Keratinocyte (primary cell): ENCODE measurements around the gene TUBB4B.

Source experiments
- EZH2 ChIP-seq: IDR thresholded peaks from one replicate; pipeline ENCODE4 v1.6.1; 2012; ENCODE audit warnings: inconsistent platforms, mild to moderate bottlenecking, low read length, moderate library complexity
- TF ChIP-seq, protein P1 (sequence below), 3 experiments: IDR thresholded peaks in 1 of 3; conservative IDR thresholded peaks in 1 of 3; optimal IDR thresholded peaks in 1 of 3; 2 replicates in 2 of 3; 3 replicates in 1 of 3; pipeline versions ENCODE3 to v1.5.1; 2011; ENCODE audit warnings: low read length in 3 of 3, mild to moderate bottlenecking in 3 of 3, moderate library complexity in 2 of 3, control low read depth in 1 of 3, inconsistent platforms in 1 of 3; ENCODE audit not compliant: insufficient read depth in 2 of 3; ENCODE audit errors: extremely low read depth in 1 of 3

- TF ChIP-seq EZH2, result no peak
- TF ChIP-seq, protein P1, sequence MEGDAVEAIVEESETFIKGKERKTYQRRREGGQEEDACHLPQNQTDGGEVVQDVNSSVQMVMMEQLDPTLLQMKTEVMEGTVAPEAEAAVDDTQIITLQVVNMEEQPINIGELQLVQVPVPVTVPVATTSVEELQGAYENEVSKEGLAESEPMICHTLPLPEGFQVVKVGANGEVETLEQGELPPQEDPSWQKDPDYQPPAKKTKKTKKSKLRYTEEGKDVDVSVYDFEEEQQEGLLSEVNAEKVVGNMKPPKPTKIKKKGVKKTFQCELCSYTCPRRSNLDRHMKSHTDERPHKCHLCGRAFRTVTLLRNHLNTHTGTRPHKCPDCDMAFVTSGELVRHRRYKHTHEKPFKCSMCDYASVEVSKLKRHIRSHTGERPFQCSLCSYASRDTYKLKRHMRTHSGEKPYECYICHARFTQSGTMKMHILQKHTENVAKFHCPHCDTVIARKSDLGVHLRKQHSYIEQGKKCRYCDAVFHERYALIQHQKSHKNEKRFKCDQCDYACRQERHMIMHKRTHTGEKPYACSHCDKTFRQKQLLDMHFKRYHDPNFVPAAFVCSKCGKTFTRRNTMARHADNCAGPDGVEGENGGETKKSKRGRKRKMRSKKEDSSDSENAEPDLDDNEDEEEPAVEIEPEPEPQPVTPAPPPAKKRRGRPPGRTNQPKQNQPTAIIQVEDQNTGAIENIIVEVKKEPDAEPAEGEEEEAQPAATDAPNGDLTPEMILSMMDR (optimal IDR thresholded peaks at IDR 0.05 in 1 of 3, IDR thresholded peaks at IDR 0.05 in 1 of 3, conservative IDR thresholded peaks at IDR 0.05 in 1 of 3; ENCODE audit: extremely low read depth in 1 of 3, insufficient read depth in 2 of 3, low read length in 3 of 3), result peak in 1 of 3 experiments; percentile 18
Observed at GRCh38 chr9:137217276-137218211, 23.5 kb upstream of the TUBB4B start.
